Measurements from ENCODE around the gene NUP210.
"Not testable (repeated sequence)": the region's sequence is repeated elsewhere in the genome, so short reads cannot be mapped to it uniquely, and the experiment has no call there.

DNA sequence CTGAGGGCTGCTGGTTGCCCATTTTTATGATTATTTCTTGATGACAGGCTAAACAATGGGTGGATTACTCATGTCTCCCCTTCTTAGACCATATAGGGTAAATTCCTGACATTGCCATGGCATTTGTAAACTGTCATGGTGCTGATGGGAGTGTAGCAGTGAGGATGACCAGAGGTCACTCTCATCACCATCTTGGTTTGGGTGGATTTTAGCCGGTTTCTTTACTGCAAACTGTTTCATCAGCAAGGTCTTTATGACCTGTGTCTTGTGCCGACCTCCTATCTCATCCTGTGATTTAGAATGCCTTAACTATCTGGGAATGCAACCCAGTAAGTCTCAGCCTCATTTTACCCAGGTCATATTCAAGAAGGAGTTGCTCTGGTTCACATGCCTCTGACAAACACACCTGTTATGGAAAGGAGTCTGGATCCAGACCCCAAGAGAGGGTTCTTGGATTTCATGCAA is 10.3 kb upstream of the NUP210 start:
- TF ChIP-seq, protein P1, sequence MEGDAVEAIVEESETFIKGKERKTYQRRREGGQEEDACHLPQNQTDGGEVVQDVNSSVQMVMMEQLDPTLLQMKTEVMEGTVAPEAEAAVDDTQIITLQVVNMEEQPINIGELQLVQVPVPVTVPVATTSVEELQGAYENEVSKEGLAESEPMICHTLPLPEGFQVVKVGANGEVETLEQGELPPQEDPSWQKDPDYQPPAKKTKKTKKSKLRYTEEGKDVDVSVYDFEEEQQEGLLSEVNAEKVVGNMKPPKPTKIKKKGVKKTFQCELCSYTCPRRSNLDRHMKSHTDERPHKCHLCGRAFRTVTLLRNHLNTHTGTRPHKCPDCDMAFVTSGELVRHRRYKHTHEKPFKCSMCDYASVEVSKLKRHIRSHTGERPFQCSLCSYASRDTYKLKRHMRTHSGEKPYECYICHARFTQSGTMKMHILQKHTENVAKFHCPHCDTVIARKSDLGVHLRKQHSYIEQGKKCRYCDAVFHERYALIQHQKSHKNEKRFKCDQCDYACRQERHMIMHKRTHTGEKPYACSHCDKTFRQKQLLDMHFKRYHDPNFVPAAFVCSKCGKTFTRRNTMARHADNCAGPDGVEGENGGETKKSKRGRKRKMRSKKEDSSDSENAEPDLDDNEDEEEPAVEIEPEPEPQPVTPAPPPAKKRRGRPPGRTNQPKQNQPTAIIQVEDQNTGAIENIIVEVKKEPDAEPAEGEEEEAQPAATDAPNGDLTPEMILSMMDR (IDR thresholded peaks at IDR 0.05 in 4 of 5, conservative IDR thresholded peaks at IDR 0.05 in 1 of 5) = not testable (repeated sequence)
- not testable (repeated sequence) for TF ChIP-seq POLR2A (IDR thresholded peaks at IDR 0.05)
